ENCODE data around the gene FICD. TPM values are rescaled to one million over a fixed set of nuclear protein-coding genes. Genes with fewer than 3 reads are reported as not detected.

Gene FICD
- total and polyA plus RNA-seq, 9 of the 15 experiments (the other 6 are each of a cell fraction or from before 2014, with no cell fraction given), result 0.88 to 4.5 (median 1.9) TPM

GRCh38 chr12:108531929-108532848 is 17.1 kb downstream of the FICD start:
- in situ Hi-C loops (cut with MboI) (no loop called here), intact Hi-C loops (cut with micrococcal nuclease) (no loop called here)
- ChIA-PET CTCF (ENCODE audit: low intra/inter-chr PET ratio) (no interaction called here), POLR2A (interaction anchor here (0.6 to 3.7 kb wide), 10 partner anchors 10 to 632 kb away, joined by 3 to 20 read pairs (median 4); partner anchors contain the start of gene SART3)
- H2AFZ ChIP-seq (ENCODE audit: low read depth, low read length), result peak overlapping the region; percentile 62
- H3K9me1 ChIP-seq (ENCODE audit: control insufficient read depth, insufficient read depth, low read length), result no peaks in the 10 kb centered on the region
- BruUV-seq (replicated peaks), result no TSS peak
- peak overlapping the region; percentile 1; the same call in 1 of the 2 replicates for H3K4me2 ChIP-seq (ENCODE audit: insufficient read depth, low read length)
- WGBS (ENCODE audit: insufficient coverage, low coverage, missing lambda C conversion rate), result 68% methylated on average over 15 of the region's 15 CpGs
- H4K20me1 ChIP-seq (replicated peaks; ENCODE audit: control insufficient read depth, insufficient read depth, low read length), result peaks cover 6% of the 10 kb centered on the region; the same call in 1 of the 2 replicates
- FAIRE-seq (peak; percentile 84), DNase-seq (ENCODE audit: extremely low read depth in 1 of 4, low spot score in 3 of 4) (peak in 2 of 4 experiments; percentile 77 to 82), ATAC-seq (peak; percentile 98)
- H3K4me3 ChIP-seq, result no peak overlapping the region
- peak overlapping the region; percentile 66 for H3K27ac ChIP-seq (ENCODE audit: extremely low read depth, low read depth, low read length)
- H3K9me3 ChIP-seq (replicated peaks; ENCODE audit: control insufficient read depth, insufficient read depth, low read depth, low read length), result no peaks in the 10 kb centered on the region
- peaks cover 94% of the 10 kb centered on the region for H3K36me3 ChIP-seq (ENCODE audit: control insufficient read depth, insufficient read depth, low read length)
- peaks cover 7 to 14% of the 10 kb centered on the region in 2 experiments for H3K4me1 ChIP-seq (replicated peaks in 1 of 2; ENCODE audit: control insufficient read depth in 2 of 2, insufficient read depth in 2 of 2, low read length in 2 of 2)
- H3K79me2 ChIP-seq (ENCODE audit: control insufficient read depth, insufficient read depth, low read length), result peaks cover 15% of the 10 kb centered on the region; the same call in 2 of the 3 replicates
- no peaks in the 10 kb centered on the region for H3K27me3 ChIP-seq (ENCODE audit: control insufficient read depth in 2 of 2, insufficient read depth in 2 of 2, low read length in 2 of 2)
- H3K9ac ChIP-seq (ENCODE audit: insufficient read depth in 1 of 2, low read depth in 2 of 2, low read length in 2 of 2), result peak overlapping the region; percentile 27 to 79
- peak in 1 of 2 experiments; percentile 49; a peak in 1 of 4 replicates for TF ChIP-seq SIN3A (IDR thresholded peaks at IDR 0.05; ENCODE audit: borderline replicate concordance in 2 of 2, control insufficient read depth in 1 of 2, low read depth in 2 of 2, low read length in 2 of 2)
- TF ChIP-seq MEIS2 (IDR thresholded peaks at IDR 0.05; ENCODE audit: partially characterized antibody), result peak; percentile 93
- TF ChIP-seq RCOR1 (IDR thresholded peaks at IDR 0.05; ENCODE audit: borderline replicate concordance in 1 of 2, low read depth in 2 of 2, low read length in 2 of 2), result peak in 1 of 2 experiments; percentile 13; a peak in 1 of 4 replicates
- peak; percentile 84 to 89 for TF ChIP-seq MNT (conservative IDR thresholded peaks at IDR 0.05)
- TF ChIP-seq PKNOX1 (IDR thresholded peaks at IDR 0.05), result peak; percentile 90
- TF ChIP-seq TBP (optimal IDR thresholded peaks at IDR 0.05; ENCODE audit: low read depth, low read length), result no peak
- no peak for TF ChIP-seq ZNF511 (CRISPR knock-in tag; IDR thresholded peaks at IDR 0.05)
- TF ChIP-seq HDAC1 (IDR thresholded peaks at IDR 0.05), result 0 out of 4 replicates have a peak, but pooled peaks of 1 of the 2 experiments have one; percentile 46
- peak; percentile 12; the same call in 1 of the 2 replicates for TF ChIP-seq JUN (IDR thresholded peaks at IDR 0.05; ENCODE audit: borderline replicate concordance, low read depth, low read length)
- no peak for TF ChIP-seq JUN (CRISPR knock-in tag; IDR thresholded peaks at IDR 0.05; ENCODE audit: borderline replicate concordance)
- TF ChIP-seq HEY1 (CRISPR knock-in tag; IDR thresholded peaks at IDR 0.05; ENCODE audit: borderline replicate concordance), result no peak
- peak; percentile 47; the same call in 1 of the 2 replicates for TF ChIP-seq NKRF (IDR thresholded peaks at IDR 0.05; ENCODE audit: borderline replicate concordance)
- peak; percentile 91 for TF ChIP-seq MYC (IDR thresholded peaks at IDR 0.05; ENCODE audit: low read depth, low read length)
- TF ChIP-seq MYC (CRISPR knock-in tag; IDR thresholded peaks at IDR 0.05; ENCODE audit: borderline replicate concordance, low read depth), result no peak

Data from K562 (cell line).